HG02678 (cell line): ENCODE measurements around the gene MT3.

Source experiments
- ATAC-seq: cut with Tn5 transposase; IDR thresholded peaks from one replicate; pipeline ENCODE4 v1.9.1; 2021; ENCODE audit warnings: mild to moderate bottlenecking, moderate library complexity; ENCODE audit not compliant: unreplicated experiment

MT3 gene

GRCh38 chr16:56589141-56590039 lies at the start of gene MT3:
Gene MT3 (plus strand): TSS chr16:56589528. CDS start chr16:56589591, 63 bp downstream.
- ATAC-seq: no peak

- no peak for ATAC-seq
Measured at GRCh38 chr16:56539656-56540055, 49.7 kb upstream of the MT3 start.

- no peak for ATAC-seq
Measured at GRCh38 chr16:56542039-56542438, 47.3 kb upstream of the MT3 start.

- ATAC-seq: no peak
Measured at GRCh38 chr16:56547120-56547948, 42.0 kb upstream of the MT3 start.

GRCh38 chr16:56547949-56548567 lies 41.3 kb upstream of the MT3 start:
- ATAC-seq: no peak

- no peak for ATAC-seq
Measured at GRCh38 chr16:56549161-56549560, 40.2 kb upstream of the MT3 start.

- ATAC-seq: no peak
Measured at GRCh38 chr16:56549744-56550385, 39.5 kb upstream of the MT3 start.

- no peak for ATAC-seq
Measured at GRCh38 chr16:56551796-56552738, 37.3 kb upstream of the MT3 start.

- ATAC-seq: no peak
Measured at GRCh38 chr16:56554441-56554840, 34.9 kb upstream of the MT3 start.

- ATAC-seq: no peak
Measured at GRCh38 chr16:56558024-56558747, 31.1 kb upstream of the MT3 start.

- ATAC-seq: no peak
Measured at GRCh38 chr16:56559109-56559508, 30.2 kb upstream of the MT3 start.

GRCh38 chr16:56560447-56560846 lies 28.9 kb upstream of the MT3 start:
- no peak for ATAC-seq

GRCh38 chr16:56561126-56561525 lies 28.2 kb upstream of the MT3 start:
- ATAC-seq: no peak

- ATAC-seq: no peak
Measured at GRCh38 chr16:56564793-56565477, 24.4 kb upstream of the MT3 start, which contains the start of gene MT4. Gene MT4 (plus strand): TSS chr16:56565073. CDS start chr16:56565129, 56 bp downstream.

GRCh38 chr16:56569971-56570370 lies 19.4 kb upstream of the MT3 start:
- ATAC-seq: no peak

- ATAC-seq: no peak
Measured at GRCh38 chr16:56571525-56571924, 17.8 kb upstream of the MT3 start.

- no peak for ATAC-seq
Measured at GRCh38 chr16:56574625-56575024, 14.7 kb upstream of the MT3 start.

GRCh38 chr16:56576585-56577299 lies 12.6 kb upstream of the MT3 start:
- ATAC-seq: peak; percentile 81
